Measurements from ENCODE around the gene FZR1.

FZR1 gene

DNA sequence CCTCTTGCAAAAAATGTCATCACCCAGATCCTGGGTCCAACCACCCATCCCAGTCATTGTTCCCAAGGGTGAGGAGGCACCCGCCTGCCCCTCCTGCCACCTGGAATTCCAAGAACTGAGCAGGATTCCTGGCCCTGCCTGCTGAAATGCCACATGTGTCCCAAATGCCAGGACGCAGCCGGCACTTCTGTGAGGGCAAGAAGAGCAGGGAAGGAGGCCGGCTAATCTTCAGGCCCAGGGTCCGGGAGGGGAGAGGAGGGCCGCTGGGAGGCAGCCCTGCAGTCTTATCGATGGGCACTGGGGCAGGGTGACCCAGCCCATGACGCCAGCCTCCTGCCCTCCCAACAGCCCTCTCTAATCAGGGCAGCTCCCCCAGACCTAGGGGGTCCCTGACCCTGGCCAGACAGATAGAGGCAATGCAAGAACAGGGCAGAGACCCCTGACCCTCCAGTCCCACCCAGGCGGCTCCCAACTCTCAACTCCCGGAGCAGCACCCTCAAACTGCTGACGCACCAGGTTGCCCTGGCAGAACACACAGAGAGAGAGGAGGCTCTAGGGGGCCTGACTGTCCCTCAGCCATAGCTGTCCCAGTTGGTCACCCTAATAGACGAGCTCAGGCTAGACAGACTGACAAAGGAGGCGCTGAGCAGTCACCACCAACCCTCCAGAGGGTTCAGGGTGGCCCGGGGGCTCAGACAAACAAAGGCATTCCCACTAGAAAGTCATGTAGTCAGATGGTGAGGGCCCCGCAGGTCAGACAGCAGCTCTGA is 49.7 kb downstream of the FZR1 start:
- H4K5ac ChIP-seq (ENCODE audit: low read length) = no peak overlapping the region
- H3K4ac ChIP-seq (ENCODE audit: low read depth, low read length) = no peak overlapping the region
- no peak overlapping the region for H3K9ac ChIP-seq (ENCODE audit: low read length)
- H2BK120ac ChIP-seq (ENCODE audit: low read depth, low read length) = no peak overlapping the region
- H3K23ac ChIP-seq (ENCODE audit: low read length) = no peak overlapping the region
- H3K56ac ChIP-seq (ENCODE audit: low read length) = no peak overlapping the region
- no peak overlapping the region for H2AK5ac ChIP-seq (ENCODE audit: low read length)
- no peak overlapping the region for H3K27ac ChIP-seq (ENCODE audit: low read depth, low read length)
- no peak overlapping the region for H3K4me2 ChIP-seq (ENCODE audit: low read length)
- no peak overlapping the region for H2BK15ac ChIP-seq (replicated peaks; ENCODE audit: low read depth)
- no peak for DNase-seq
- H3K4me3 ChIP-seq (ENCODE audit: low read length) = no peak overlapping the region
- no peak overlapping the region for H2BK5ac ChIP-seq (ENCODE audit: low read length)
- peaks cover 6% of the 10 kb centered on the region for H3K79me1 ChIP-seq (ENCODE audit: low read length)
- no CpG with 5 or more reads among the region's 15 CpGs for WGBS (ENCODE audit: extremely low coverage, insufficient coverage, low lambda C conversion rate)
- no peaks in the 10 kb centered on the region for H3K27me3 ChIP-seq (ENCODE audit: insufficient read depth, low read length, poor library complexity)
- no peaks in the 10 kb centered on the region for H3K4me1 ChIP-seq (ENCODE audit: control insufficient read depth, low read depth, low read length)
- no peaks in the 10 kb centered on the region for H3K36me3 ChIP-seq (ENCODE audit: control insufficient read depth, insufficient read depth, low read length)
- H3K18ac ChIP-seq (ENCODE audit: low read length) = no peak overlapping the region
- no peak overlapping the region for H4K8ac ChIP-seq (ENCODE audit: low read depth, low read length)
- H3K79me2 ChIP-seq (ENCODE audit: control insufficient read depth, insufficient read depth, low read length) = no peaks in the 10 kb centered on the region

DNA sequence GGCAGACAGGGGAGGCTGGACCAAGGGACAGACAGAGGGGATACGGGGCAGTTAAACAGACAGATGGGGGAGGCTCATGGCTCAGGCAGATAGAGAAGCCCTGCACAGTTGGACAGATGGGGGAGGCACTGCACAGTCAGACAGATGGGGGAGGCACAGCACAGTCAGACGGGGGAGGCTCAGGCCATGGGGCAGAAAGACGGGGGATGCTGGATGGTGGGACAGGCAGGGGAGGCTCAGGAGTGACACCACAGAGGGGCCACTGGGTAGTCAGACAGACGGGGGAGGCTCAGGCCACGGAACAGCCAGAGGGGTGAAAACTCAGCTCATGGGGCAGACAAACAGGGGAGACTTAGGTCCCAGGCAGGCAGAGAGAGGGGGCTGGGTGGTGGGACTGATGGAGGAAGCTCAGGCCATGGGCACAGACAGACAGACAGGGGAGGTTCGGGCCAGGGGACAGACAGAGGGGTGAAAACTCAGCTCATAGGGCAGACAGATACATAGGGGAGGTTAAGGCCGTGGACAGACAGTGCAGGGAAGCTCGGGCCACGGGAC is 50.4 kb downstream of the FZR1 start:
- WGBS (ENCODE audit: extremely low coverage, insufficient coverage, low lambda C conversion rate) = no CpG with 5 or more reads among the region's 9 CpGs

DNA sequence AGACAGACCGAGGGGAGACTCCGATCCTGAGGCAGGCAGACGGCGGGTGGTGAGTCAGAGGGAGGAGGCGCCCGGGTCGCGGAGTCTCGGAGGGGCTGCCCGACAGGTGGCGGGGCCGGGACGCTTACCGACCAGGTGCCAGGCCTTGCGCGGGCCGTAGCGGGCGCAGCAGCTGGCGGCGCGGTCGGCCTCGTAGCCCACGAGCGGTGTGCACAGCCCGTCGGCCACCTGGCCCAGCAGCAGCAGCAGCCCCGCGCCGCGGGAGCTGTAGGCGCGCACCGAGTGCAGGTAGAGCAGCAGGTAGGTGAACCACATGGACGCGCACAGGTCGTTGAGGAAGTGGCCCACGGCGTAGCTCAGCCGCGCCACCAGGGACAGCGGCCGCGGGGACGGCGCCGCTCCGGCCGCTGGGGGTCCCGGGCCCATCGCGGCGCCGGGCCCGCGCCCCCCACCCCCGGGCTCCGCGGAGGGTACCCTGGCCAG is 50.9 kb downstream of the FZR1 start:
- Histone ChIP-seq H2BK15ac (replicated peaks; ENCODE audit: low read depth) (no peak overlapping the region), H3K79me2 (ENCODE audit: control insufficient read depth, insufficient read depth, low read length) (no peaks in the 10 kb centered on the region), H2BK120ac (ENCODE audit: low read depth, low read length) (no peak overlapping the region), H3K23ac (ENCODE audit: low read length) (no peak overlapping the region), H2AK5ac (ENCODE audit: low read length) (no peak overlapping the region), H4K8ac (ENCODE audit: low read depth, low read length) (no peak overlapping the region), H3K4ac (ENCODE audit: low read depth, low read length) (no peak overlapping the region), H3K4me1 (ENCODE audit: control insufficient read depth, low read depth, low read length) (no peaks in the 10 kb centered on the region), H3K79me1 (ENCODE audit: low read length) (peaks cover 6% of the 10 kb centered on the region), H3K27ac (ENCODE audit: low read depth, low read length) (no peak overlapping the region), H2BK5ac (ENCODE audit: low read length) (no peak overlapping the region), H3K18ac (ENCODE audit: low read length) (peak overlapping the region; percentile 55), H3K36me3 (ENCODE audit: control insufficient read depth, insufficient read depth, low read length) (no peaks in the 10 kb centered on the region), H3K56ac (ENCODE audit: low read length) (peak overlapping the region; percentile 96), H3K4me2 (ENCODE audit: low read length) (peak overlapping the region; percentile 91), H3K9ac (ENCODE audit: low read length) (peak overlapping the region; percentile 90), H3K4me3 (ENCODE audit: low read length) (peak overlapping the region; percentile 85), H4K5ac (ENCODE audit: low read length) (no peak overlapping the region), H3K27me3 (ENCODE audit: insufficient read depth, low read length, poor library complexity) (no peaks in the 10 kb centered on the region)
- DNase-seq = peak; percentile 49
- WGBS (ENCODE audit: extremely low coverage, insufficient coverage, low lambda C conversion rate) = no CpG with 5 or more reads among the region's 60 CpGs

More for the DNA sequence above, 50.4 kb downstream of the FZR1 start:
- H3K79me1 ChIP-seq (ENCODE audit: low read length) = peaks cover 6% of the 10 kb centered on the region
- H3K4me2 ChIP-seq (ENCODE audit: low read length) = peak overlapping the region; percentile 91
- no peak overlapping the region for H3K27ac ChIP-seq (ENCODE audit: low read depth, low read length)
- no peak overlapping the region for H2BK15ac ChIP-seq (replicated peaks; ENCODE audit: low read depth)
- H3K4ac ChIP-seq (ENCODE audit: low read depth, low read length) = no peak overlapping the region
- no peaks in the 10 kb centered on the region for H3K79me2 ChIP-seq (ENCODE audit: control insufficient read depth, insufficient read depth, low read length)
- no peaks in the 10 kb centered on the region for H3K27me3 ChIP-seq (ENCODE audit: insufficient read depth, low read length, poor library complexity)
- no peak overlapping the region for H4K8ac ChIP-seq (ENCODE audit: low read depth, low read length)
- H3K4me3 ChIP-seq (ENCODE audit: low read length) = peak overlapping the region; percentile 85
- no peaks in the 10 kb centered on the region for H3K4me1 ChIP-seq (ENCODE audit: control insufficient read depth, low read depth, low read length)
- peak overlapping the region; percentile 96 for H3K56ac ChIP-seq (ENCODE audit: low read length)
- no peak overlapping the region for H2BK5ac ChIP-seq (ENCODE audit: low read length)
- no peak overlapping the region for H3K18ac ChIP-seq (ENCODE audit: low read length)
- H3K9ac ChIP-seq (ENCODE audit: low read length) = peak overlapping the region; percentile 90
- DNase-seq = no peak
- H2AK5ac ChIP-seq (ENCODE audit: low read length) = no peak overlapping the region
- no peaks in the 10 kb centered on the region for H3K36me3 ChIP-seq (ENCODE audit: control insufficient read depth, insufficient read depth, low read length)
- no peak overlapping the region for H3K23ac ChIP-seq (ENCODE audit: low read length)
- H4K5ac ChIP-seq (ENCODE audit: low read length) = no peak overlapping the region
- H2BK120ac ChIP-seq (ENCODE audit: low read depth, low read length) = no peak overlapping the region

DNA sequence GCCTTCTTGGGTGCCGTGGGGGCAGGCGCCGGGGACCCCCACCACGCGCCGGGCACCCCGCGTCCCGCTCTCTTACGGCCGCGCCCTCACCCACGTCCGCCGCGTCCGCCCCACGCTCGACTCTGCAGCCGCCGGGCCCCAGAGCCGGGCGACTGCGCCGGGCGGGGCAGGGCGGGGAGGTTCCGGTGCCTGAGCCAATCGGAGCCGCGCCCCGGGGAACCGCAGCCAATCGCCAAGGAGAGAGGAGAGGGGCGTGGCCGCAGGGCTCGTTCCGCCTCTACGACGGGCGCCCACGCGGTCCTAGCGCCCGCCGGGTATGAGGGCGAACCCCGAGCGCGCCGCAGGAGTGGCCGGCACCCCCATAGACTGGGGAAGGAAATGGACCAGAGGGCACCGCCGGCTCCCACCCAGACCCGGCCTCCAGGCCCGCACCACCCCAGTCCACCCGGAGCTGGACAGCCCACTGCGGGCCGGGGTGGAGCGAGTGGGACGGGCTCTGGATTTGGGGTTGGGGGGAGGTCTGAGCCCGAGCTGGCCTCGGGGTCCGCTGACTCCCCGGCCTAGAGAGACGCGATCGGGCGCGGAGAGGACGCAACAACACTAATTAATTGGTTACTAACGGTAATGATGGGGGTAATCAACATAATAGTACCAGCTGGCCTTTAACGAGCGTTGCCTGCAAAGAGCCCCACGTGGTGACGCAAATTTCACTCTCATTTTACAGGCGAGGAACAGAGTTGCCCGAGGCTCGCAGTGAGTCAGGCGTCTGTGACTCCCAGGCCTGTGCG is 51.5 kb downstream of the FZR1 start, which contains the start of gene MFSD12:
MFSD12 (minus strand) TSS at position 126 of the 788 bp plus-strand sequence. CDS start 183 bp downstream, outside the sequence.
- no CpG with 5 or more reads among the region's 81 CpGs for WGBS (ENCODE audit: extremely low coverage, insufficient coverage, low lambda C conversion rate)

DNA sequence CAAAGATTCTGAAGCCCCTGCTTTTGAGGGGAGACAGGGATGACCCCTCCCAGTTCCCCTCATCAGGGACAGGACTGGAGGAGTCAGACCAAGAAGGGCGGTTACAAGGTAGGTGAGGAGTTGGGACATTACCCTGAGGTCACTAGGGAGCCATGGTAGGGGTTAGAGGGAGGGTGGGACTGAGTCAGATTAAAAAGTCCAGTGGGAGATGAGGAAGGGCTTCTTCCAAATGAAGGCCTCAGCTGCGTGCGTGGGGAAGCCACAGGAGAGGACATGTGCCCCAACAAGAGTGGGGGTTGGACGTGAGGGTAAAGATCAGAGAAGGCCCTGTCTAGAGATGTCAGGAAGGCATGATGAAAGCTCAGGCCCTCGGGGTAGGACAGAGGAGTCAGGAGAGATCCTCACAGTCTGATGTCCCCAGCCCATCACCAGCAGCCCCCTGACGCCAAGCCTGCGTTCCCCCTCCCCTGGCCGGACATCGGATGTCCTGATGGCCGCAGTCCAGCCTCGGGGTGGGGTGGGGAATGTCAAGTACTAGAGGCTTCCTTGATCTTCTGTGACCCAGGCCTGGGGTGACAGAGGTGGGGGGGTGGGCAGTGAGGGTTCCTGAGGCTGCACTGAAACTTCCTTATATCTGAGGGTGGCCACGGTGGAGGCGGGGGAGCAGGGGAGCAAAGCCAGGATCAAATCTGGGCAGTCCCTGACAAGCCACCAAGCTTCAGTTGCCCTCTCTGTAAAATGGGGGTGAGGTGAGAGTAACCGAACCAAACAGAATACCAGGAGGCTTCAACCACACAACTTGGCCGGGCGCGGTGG is 57.8 kb downstream of the FZR1 start:
- Histone ChIP-seq H2BK120ac (ENCODE audit: low read depth, low read length) (no peak overlapping the region), H3K79me1 (ENCODE audit: low read length) (no peaks in the 10 kb centered on the region), H3K23ac (ENCODE audit: low read length) (no peak overlapping the region), H3K79me2 (ENCODE audit: control insufficient read depth, insufficient read depth, low read length) (no peaks in the 10 kb centered on the region), H3K9ac (ENCODE audit: low read length) (no peak overlapping the region), H2BK5ac (ENCODE audit: low read length) (no peak overlapping the region), H3K36me3 (ENCODE audit: control insufficient read depth, insufficient read depth, low read length) (no peaks in the 10 kb centered on the region), H2AK5ac (ENCODE audit: low read length) (no peak overlapping the region), H4K5ac (ENCODE audit: low read length) (no peak overlapping the region), H2BK15ac (replicated peaks; ENCODE audit: low read depth) (no peak overlapping the region), H3K4me2 (ENCODE audit: low read length) (no peak overlapping the region), H3K18ac (ENCODE audit: low read length) (no peak overlapping the region), H3K4me3 (ENCODE audit: low read length) (no peak overlapping the region), H3K27me3 (ENCODE audit: insufficient read depth, low read length, poor library complexity) (no peaks in the 10 kb centered on the region), H3K27ac (ENCODE audit: low read depth, low read length) (no peak overlapping the region), H4K8ac (ENCODE audit: low read depth, low read length) (no peak overlapping the region), H3K4ac (ENCODE audit: low read depth, low read length) (no peak overlapping the region), H3K56ac (ENCODE audit: low read length) (no peak overlapping the region), H3K4me1 (ENCODE audit: control insufficient read depth, low read depth, low read length) (no peaks in the 10 kb centered on the region)
- WGBS (ENCODE audit: extremely low coverage, insufficient coverage, low lambda C conversion rate) = no CpG with 5 or more reads among the region's 17 CpGs
- no peak for DNase-seq

More for the DNA sequence above, 51.5 kb downstream of the FZR1 start, which contains the start of gene MFSD12:
- Histone ChIP-seq H2BK15ac (replicated peaks; ENCODE audit: low read depth) (no peak within 1 kb of the TSS), H3K9ac (ENCODE audit: low read length) (peak within 1 kb of the TSS; percentile 90), H3K23ac (ENCODE audit: low read length) (no peak within 1 kb of the TSS), H3K4me1 (ENCODE audit: control insufficient read depth, low read depth, low read length) (no peaks in the 10 kb centered on the region), H4K8ac (ENCODE audit: low read depth, low read length) (no peak within 1 kb of the TSS), H3K79me1 (ENCODE audit: low read length) (peaks cover 6% of the 10 kb centered on the region), H2BK5ac (ENCODE audit: low read length) (no peak within 1 kb of the TSS), H3K79me2 (ENCODE audit: control insufficient read depth, insufficient read depth, low read length) (no peaks in the 10 kb centered on the region), H3K27ac (ENCODE audit: low read depth, low read length) (no peak within 1 kb of the TSS), H3K36me3 (ENCODE audit: control insufficient read depth, insufficient read depth, low read length) (no peaks in the 10 kb centered on the region), H3K4me3 (ENCODE audit: low read length) (peak within 1 kb of the TSS; percentile 85), H4K5ac (ENCODE audit: low read length) (no peak within 1 kb of the TSS), H3K4me2 (ENCODE audit: low read length) (peak within 1 kb of the TSS; percentile 91), H3K4ac (ENCODE audit: low read depth, low read length) (no peak within 1 kb of the TSS), H2AK5ac (ENCODE audit: low read length) (no peak within 1 kb of the TSS), H3K18ac (ENCODE audit: low read length) (peak within 1 kb of the TSS; percentile 55), H3K56ac (ENCODE audit: low read length) (peak within 1 kb of the TSS; percentile 96), H3K27me3 (ENCODE audit: insufficient read depth, low read length, poor library complexity) (no peaks in the 10 kb centered on the region), H2BK120ac (ENCODE audit: low read depth, low read length) (peak within 1 kb of the TSS; percentile 33)
- DNase-seq = peak; percentile 94

Data from mesendoderm (in vitro differentiated cells).